ENCODE results near the gene CYP24A1. TPM values are rescaled to one million over a fixed set of nuclear protein-coding genes. Genes with fewer than 3 reads are reported as not detected.
A peak's percentile ranks its signal among the peaks of the same experiment; 100 is the strongest.

CYP24A1 gene
- total and polyA plus RNA-seq, 9 donors: 0.49 to 1.2 (median 0.72) TPM

DNA sequence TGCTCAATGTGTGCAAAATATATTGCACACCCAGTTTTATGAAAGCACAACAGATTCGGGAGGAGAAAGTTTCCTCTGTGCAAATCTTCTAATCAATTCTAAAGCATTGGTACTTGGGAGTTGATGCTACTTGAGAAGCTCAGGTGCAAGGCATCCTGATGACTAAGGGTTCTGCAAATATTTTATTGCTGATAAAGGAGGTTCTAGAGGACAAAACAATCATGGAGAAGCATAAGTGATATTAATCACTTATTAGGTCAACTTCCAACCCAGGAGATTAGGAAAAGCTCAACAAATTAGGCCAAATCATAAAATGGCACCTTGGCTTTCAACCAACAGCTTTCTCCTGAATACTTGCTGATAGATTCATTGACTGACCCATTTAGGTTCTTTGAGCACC, 27.1 kb downstream of the CYP24A1 start:
- Histone ChIP-seq H3K36me3 (ENCODE audit: control insufficient read depth, insufficient read depth, low read length) (no peaks in the 10 kb centered on the region), H3K4me1 (ENCODE audit: control insufficient read depth, insufficient read depth, low read length) (peaks cover 4% of the 10 kb centered on the region), H3K27me3 (ENCODE audit: control insufficient read depth, insufficient read depth, low read length) (no peaks in the 10 kb centered on the region), H3K27ac (ENCODE audit: low read length) (no peak overlapping the region), H3K4me3 (ENCODE audit: low read length) (no peak overlapping the region), H3K9me3 (replicated peaks; ENCODE audit: control insufficient read depth, low read depth, low read length) (peaks cover 1% of the 10 kb centered on the region)
- DNase-seq: no peak
- no CpG with 5 or more reads among the region's 1 CpG for WGBS (ENCODE audit: insufficient coverage)

DNA sequence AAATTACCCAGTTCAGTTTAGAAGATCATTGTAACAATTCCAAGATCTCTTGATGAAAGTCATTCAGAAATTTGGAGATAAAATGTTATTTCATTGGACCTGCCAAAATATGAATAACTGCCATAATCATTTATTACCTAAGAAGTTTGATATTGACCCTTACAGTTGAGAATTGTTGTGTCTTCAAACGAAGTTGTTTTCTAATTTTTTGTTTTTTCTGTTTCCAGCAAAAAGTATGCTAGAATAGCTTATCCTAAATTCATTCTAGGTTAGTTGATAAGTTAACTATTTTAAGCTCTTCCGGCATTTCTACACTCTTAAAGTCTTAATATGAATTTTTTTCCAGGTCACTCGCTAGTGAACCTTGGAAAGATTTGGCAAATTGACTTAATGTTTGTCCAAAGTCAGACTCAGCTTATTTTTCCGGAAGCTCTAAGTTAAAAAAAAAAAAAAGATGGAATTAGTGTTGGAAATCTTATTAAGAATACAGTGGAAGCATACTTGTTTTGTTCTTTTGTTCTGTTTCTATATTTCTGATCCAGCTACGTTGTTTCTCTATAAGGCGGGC, 28.9 kb downstream of the CYP24A1 start:
- WGBS (ENCODE audit: insufficient coverage): no CpG with 5 or more reads among the region's 6 CpGs
- Histone ChIP-seq H3K27me3 (ENCODE audit: control insufficient read depth, insufficient read depth, low read length) (no peaks in the 10 kb centered on the region), H3K9me3 (replicated peaks; ENCODE audit: control insufficient read depth, low read depth, low read length) (peaks cover 5% of the 10 kb centered on the region), H3K4me1 (ENCODE audit: control insufficient read depth, insufficient read depth, low read length) (peaks cover 4% of the 10 kb centered on the region), H3K36me3 (ENCODE audit: control insufficient read depth, insufficient read depth, low read length) (no peaks in the 10 kb centered on the region), H3K27ac (ENCODE audit: low read length) (no peak overlapping the region), H3K4me3 (ENCODE audit: low read length) (no peak overlapping the region)
- no peak for DNase-seq

DNA sequence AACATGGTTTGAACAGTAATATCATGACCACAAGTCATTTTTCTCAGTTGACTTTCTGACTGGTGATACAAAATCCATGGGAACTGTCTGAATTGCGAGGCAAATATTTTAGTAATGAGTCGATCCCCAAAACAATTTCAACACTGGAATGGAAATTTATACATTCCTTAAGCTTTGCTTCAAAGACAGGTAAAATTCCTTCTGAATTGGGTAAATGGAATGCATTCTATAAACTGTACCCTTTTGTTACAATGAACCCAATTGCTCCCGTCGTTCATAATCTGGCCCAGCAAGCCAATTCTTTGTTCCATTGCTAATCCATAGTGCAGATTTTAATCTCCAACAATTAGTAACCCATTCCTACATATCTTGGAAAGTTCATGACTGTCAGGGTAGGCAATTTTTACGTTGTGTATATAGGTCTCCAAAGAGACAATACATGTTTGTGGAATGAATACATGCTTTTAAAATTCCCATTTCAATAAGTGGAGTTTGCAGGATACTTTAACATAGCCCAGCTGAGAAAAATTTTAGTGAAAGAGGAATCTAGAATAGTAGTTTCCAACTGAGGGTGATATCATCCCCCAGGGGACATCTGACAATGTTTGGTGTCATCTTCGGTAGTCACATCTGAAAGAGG, 32.7 kb downstream of the CYP24A1 start:
- Histone ChIP-seq H3K4me3 (ENCODE audit: low read length) (no peak overlapping the region), H3K9me3 (replicated peaks; ENCODE audit: control insufficient read depth, low read depth, low read length) (peaks cover 5% of the 10 kb centered on the region), H3K27ac (ENCODE audit: low read length) (no peak overlapping the region), H3K36me3 (ENCODE audit: control insufficient read depth, insufficient read depth, low read length) (no peaks in the 10 kb centered on the region), H3K27me3 (ENCODE audit: control insufficient read depth, insufficient read depth, low read length) (peaks cover 2% of the 10 kb centered on the region), H3K4me1 (ENCODE audit: control insufficient read depth, insufficient read depth, low read length) (peaks cover 4% of the 10 kb centered on the region)
- no CpG with 5 or more reads among the region's 6 CpGs for WGBS (ENCODE audit: insufficient coverage)
- peak; percentile 6 for DNase-seq

DNA sequence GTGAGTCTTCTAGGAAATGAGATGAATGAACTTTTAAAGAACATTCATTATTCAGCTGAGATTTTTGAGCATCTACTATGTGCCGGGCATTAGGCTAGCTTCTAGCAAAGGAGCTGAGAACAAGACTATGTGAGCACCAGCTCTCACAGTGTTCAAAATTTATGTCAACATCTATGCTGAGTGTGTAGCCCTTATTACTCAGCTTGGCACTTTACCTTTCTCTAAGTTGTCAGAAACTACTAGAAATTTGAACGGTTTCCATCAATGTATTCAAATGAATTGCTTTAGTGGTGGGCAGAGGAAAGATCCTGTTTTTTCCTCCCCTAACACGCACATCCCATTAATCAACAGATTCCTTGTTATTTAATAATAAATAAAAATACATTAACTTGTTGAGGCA, 33.3 kb downstream of the CYP24A1 start:
- Histone ChIP-seq H3K9me3 (replicated peaks; ENCODE audit: control insufficient read depth, low read depth, low read length) (peaks cover 5% of the 10 kb centered on the region), H3K27ac (ENCODE audit: low read length) (no peak overlapping the region), H3K27me3 (ENCODE audit: control insufficient read depth, insufficient read depth, low read length) (peaks cover 2% of the 10 kb centered on the region), H3K36me3 (ENCODE audit: control insufficient read depth, insufficient read depth, low read length) (no peaks in the 10 kb centered on the region), H3K4me1 (ENCODE audit: control insufficient read depth, insufficient read depth, low read length) (peaks cover 4% of the 10 kb centered on the region), H3K4me3 (ENCODE audit: low read length) (no peak overlapping the region)
- WGBS (ENCODE audit: insufficient coverage): 88% methylated on average over 1 of the region's 3 CpGs
- DNase-seq: no peak

DNA sequence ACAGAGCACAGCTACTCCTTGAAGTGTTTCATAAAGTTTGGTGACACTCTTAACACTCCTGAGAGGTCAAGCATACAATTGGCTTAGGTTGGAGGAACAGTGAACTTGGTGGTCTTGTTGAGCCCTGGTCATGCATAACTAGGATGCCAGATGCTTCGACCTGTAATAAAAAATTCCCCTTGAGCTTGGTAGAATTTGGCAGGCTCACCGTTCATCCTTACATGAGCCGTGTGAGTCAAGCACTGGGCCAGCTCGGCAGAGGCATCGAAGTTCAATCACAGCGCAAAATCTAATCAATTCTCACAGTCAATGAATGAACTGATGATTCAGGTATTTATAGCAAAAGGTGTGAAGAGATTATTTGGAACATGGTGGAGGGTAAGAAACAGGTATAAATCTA, 33.7 kb downstream of the CYP24A1 start:
- DNase-seq: no peak
- H3K4me1 ChIP-seq (ENCODE audit: control insufficient read depth, insufficient read depth, low read length): peaks cover 4% of the 10 kb centered on the region
- no peaks in the 10 kb centered on the region for H3K36me3 ChIP-seq (ENCODE audit: control insufficient read depth, insufficient read depth, low read length)
- H3K27me3 ChIP-seq (ENCODE audit: control insufficient read depth, insufficient read depth, low read length): peaks cover 2% of the 10 kb centered on the region
- peaks cover 5% of the 10 kb centered on the region for H3K9me3 ChIP-seq (replicated peaks; ENCODE audit: control insufficient read depth, low read depth, low read length)
- no peak overlapping the region for H3K4me3 ChIP-seq (ENCODE audit: low read length)
- no peak overlapping the region for H3K27ac ChIP-seq (ENCODE audit: low read length)
- WGBS (ENCODE audit: insufficient coverage): 52% methylated on average over 5 of the region's 6 CpGs

DNA sequence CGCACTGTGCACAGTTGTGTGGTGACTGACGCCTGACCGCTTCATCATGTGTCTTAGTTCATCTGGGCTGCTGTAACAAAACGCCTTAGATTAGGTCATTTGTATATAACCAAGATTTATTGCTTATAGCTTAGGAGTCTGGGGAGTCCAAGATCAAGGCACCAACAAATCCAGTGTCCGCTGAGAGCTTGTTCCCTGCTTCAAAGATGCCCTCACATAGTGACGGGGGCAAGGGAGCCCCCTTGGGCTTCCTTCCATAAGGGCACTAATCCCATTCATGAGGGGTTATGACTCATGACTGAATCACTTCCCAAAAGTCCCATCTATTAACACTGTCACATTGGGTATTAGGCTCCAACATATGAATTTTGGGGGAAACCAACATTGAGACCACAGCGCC, 34.6 kb downstream of the CYP24A1 start:
- H3K27ac ChIP-seq (ENCODE audit: low read length): no peak overlapping the region
- 82% methylated on average over 5 of the region's 7 CpGs for WGBS (ENCODE audit: insufficient coverage)
- peaks cover 5% of the 10 kb centered on the region for H3K9me3 ChIP-seq (replicated peaks; ENCODE audit: control insufficient read depth, low read depth, low read length)
- no peaks in the 10 kb centered on the region for H3K36me3 ChIP-seq (ENCODE audit: control insufficient read depth, insufficient read depth, low read length)
- no peak for DNase-seq
- H3K27me3 ChIP-seq (ENCODE audit: control insufficient read depth, insufficient read depth, low read length): peaks cover 2% of the 10 kb centered on the region
- H3K4me3 ChIP-seq (ENCODE audit: low read length): no peak overlapping the region
- peaks cover 4% of the 10 kb centered on the region for H3K4me1 ChIP-seq (ENCODE audit: control insufficient read depth, insufficient read depth, low read length)

DNA sequence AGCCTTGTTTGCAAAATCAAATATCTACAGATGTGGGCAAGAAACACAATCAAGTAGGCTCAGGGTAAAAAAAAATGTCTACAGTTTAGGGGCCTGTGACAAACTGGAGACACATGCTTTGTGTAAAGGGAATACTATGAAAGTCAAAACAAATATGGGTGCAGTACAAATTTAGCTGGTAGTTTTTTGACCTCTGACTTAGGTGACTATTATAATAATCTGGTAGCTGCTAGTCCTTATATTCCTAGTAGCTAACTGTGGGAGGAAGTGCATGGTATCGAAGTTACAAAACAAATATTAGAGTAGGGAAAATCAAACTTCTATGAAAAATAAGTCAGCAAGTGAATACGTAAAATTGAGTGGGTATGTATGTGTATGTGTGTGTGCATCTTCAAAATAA, 35.4 kb downstream of the CYP24A1 start:
- no peak for DNase-seq
- H3K4me1 ChIP-seq (ENCODE audit: control insufficient read depth, insufficient read depth, low read length): peaks cover 5% of the 10 kb centered on the region
- no peaks in the 10 kb centered on the region for H3K36me3 ChIP-seq (ENCODE audit: control insufficient read depth, insufficient read depth, low read length)
- no peak overlapping the region for H3K4me3 ChIP-seq (ENCODE audit: low read length)
- no peak overlapping the region for H3K27ac ChIP-seq (ENCODE audit: low read length)
- H3K9me3 ChIP-seq (replicated peaks; ENCODE audit: control insufficient read depth, low read depth, low read length): peaks cover 5% of the 10 kb centered on the region
- WGBS (ENCODE audit: insufficient coverage): no CpG with 5 or more reads among the region's 2 CpGs
- peaks cover 2% of the 10 kb centered on the region for H3K27me3 ChIP-seq (ENCODE audit: control insufficient read depth, insufficient read depth, low read length)

DNA sequence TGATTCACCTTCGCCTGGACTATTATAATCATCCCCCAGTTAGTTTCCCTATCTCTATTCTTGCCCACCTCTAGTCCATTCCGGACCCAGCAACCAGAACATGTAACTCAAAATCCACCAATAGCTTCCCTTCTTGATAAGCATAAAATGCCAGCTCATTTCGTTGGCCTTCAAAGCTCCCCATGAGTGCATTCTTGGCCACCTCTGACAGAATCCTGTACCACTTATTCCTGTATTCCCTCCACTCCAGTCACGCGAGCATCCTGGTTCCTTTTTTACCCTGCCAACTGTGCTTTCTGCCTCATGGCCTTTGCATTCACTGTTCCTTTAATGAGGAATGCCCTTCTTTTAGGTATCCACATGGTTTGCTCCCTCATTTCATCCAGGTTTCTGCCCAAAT, 36.7 kb downstream of the CYP24A1 start:
- Histone ChIP-seq H3K36me3 (ENCODE audit: control insufficient read depth, insufficient read depth, low read length) (no peaks in the 10 kb centered on the region), H3K27ac (ENCODE audit: low read length) (no peak overlapping the region), H3K4me1 (ENCODE audit: control insufficient read depth, insufficient read depth, low read length) (peaks cover 9% of the 10 kb centered on the region), H3K4me3 (ENCODE audit: low read length) (no peak overlapping the region), H3K27me3 (ENCODE audit: control insufficient read depth, insufficient read depth, low read length) (peaks cover 2% of the 10 kb centered on the region), H3K9me3 (replicated peaks; ENCODE audit: control insufficient read depth, low read depth, low read length) (peaks cover 5% of the 10 kb centered on the region)
- DNase-seq: no peak
- WGBS (ENCODE audit: insufficient coverage): 87% methylated on average over 5 of the region's 5 CpGs

DNA sequence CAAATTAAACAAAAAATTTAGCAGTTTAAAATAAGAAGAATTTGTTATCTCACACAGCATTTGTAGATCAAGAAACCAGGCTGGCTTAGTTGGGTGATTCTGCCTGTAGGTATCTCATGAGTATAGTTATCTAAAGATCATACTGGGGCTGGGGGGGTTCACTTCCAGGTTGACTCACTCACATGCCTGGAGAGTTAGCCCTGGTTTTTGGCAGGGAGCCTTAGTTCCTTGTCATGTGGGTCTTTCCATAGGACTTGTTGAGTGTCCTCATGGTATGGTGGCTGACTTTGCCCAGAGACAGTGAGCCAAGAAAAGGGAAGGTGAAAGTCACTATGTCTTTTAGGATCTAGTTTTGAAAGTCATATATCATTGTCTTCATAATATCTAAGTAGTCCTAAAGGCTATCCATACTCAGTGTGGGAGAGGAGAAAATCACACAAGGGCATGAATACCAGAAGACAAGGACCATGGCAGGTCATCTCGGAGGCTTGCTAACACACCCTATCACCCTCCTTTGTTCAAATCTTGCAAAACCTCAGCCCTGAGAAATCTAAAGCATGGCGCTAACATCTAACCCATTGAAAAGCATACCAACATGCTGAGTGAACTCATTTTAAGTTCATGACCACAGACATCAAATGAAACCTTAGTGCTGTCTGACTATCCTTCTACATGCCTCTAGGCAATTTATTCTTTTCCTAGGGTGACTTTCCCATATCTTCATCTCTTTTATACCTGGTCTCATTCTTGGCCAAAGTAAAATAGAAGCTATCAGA, 39.2 kb downstream of the CYP24A1 start:
- no peak for DNase-seq
- H3K27ac ChIP-seq (ENCODE audit: low read length): no peak overlapping the region
- WGBS (ENCODE audit: insufficient coverage): 100% methylated on average over 1 of the region's 2 CpGs
- H3K4me3 ChIP-seq (ENCODE audit: low read length): no peak overlapping the region
- H3K27me3 ChIP-seq (ENCODE audit: control insufficient read depth, insufficient read depth, low read length): peaks cover 2% of the 10 kb centered on the region
- H3K36me3 ChIP-seq (ENCODE audit: control insufficient read depth, insufficient read depth, low read length): no peaks in the 10 kb centered on the region
- no peaks in the 10 kb centered on the region for H3K9me3 ChIP-seq (replicated peaks; ENCODE audit: control insufficient read depth, low read depth, low read length)
- peaks cover 7% of the 10 kb centered on the region for H3K4me1 ChIP-seq (ENCODE audit: control insufficient read depth, insufficient read depth, low read length)
